Measurements from ENCODE around the gene TMEM151A. TPM values are rescaled to one million over a fixed set of nuclear protein-coding genes. Genes with fewer than 3 reads are reported as not detected.

Gene TMEM151A
- total RNA-seq: under 1 TPM in 2 of 4 donors, not detected in 2; 0.27 to 0.35 TPM

DNA sequence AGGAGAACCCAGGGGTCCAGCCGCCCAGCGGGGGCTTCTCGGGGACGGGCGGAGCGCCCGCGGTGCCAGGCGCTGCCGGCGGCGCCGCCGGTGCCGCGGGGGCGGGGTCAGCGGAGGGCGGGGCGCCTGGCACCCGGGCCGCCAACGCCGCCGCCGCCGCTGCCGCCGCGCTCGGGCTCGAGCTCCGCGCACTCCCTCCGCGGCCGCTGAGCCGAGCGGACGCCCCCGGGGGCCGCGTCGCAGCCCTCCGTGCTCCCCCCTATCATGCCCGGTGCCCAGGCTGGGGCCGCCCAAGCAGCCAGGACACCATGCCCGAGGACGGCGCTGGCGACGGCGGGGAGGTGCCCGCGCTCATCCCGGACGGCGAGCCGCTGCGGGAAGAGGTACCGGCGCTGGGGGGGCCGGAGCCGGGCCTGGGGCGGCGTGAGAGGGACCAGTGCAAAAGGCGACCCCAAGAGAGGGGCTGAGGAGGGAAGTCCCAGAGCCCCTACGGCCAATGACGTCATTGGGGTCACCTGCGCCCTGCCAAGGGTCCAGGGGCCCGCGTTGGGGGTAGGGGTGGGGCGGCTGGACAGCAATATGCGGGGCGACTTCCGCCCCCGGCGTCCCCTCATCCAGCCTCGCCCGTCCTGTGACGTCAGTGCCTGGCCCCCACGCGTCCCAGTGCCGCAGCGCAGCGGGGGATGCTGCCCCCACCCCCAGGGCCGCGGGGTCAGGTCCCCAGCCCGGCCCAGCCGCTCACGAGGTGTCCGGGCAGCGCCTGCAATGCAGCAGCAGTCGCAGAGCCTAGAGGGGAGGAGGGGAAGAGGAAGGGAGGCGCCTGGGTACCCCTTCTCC is at the start of gene TMEM151A:
TMEM151A (plus strand) TSS at position 189 of the 837 bp plus-strand sequence; CDS start at position 309, 120 bp downstream.
- no peaks in the 10 kb centered on the region for H3K9me3 ChIP-seq
- no peaks in the 10 kb centered on the region for H3K36me3 ChIP-seq
- H3K27ac ChIP-seq: no peak within 1 kb of the TSS
- peaks cover 0 to 10% of the 10 kb centered on the region in 2 donors for H3K27me3 ChIP-seq
- no peak for DNase-seq
- peak within 1 kb of the TSS; percentile 17 to 51 (median 49) for H3K4me3 ChIP-seq
- TF ChIP-seq POLR2A (IDR thresholded peaks at IDR 0.05): no peak
- TF ChIP-seq, protein P1, sequence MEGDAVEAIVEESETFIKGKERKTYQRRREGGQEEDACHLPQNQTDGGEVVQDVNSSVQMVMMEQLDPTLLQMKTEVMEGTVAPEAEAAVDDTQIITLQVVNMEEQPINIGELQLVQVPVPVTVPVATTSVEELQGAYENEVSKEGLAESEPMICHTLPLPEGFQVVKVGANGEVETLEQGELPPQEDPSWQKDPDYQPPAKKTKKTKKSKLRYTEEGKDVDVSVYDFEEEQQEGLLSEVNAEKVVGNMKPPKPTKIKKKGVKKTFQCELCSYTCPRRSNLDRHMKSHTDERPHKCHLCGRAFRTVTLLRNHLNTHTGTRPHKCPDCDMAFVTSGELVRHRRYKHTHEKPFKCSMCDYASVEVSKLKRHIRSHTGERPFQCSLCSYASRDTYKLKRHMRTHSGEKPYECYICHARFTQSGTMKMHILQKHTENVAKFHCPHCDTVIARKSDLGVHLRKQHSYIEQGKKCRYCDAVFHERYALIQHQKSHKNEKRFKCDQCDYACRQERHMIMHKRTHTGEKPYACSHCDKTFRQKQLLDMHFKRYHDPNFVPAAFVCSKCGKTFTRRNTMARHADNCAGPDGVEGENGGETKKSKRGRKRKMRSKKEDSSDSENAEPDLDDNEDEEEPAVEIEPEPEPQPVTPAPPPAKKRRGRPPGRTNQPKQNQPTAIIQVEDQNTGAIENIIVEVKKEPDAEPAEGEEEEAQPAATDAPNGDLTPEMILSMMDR (IDR thresholded peaks at IDR 0.05): no peak
- H3K4me1 ChIP-seq: peaks cover 0 to 29% (median 21%) of the 10 kb centered on the region in 4 donors

- Histone ChIP-seq H3K27ac (no peak overlapping the region), H3K4me3 (no peak overlapping the region), H3K9me3 (no peaks in the 10 kb centered on the region), H3K4me1 (no peaks in the 10 kb centered on the region), H3K36me3 (peaks cover 0 to 32% (median 0%) of the 10 kb centered on the region in 3 donors), H3K27me3 (no peaks in the 10 kb centered on the region)
- no peak for DNase-seq
- TF ChIP-seq, protein P1 (IDR thresholded peaks at IDR 0.05): no peak
- no peak for TF ChIP-seq POLR2A (IDR thresholded peaks at IDR 0.05)
These were observed 49.5 kb upstream of the TMEM151A start for GRCh38 chr11:66242095-66242765.

DNA sequence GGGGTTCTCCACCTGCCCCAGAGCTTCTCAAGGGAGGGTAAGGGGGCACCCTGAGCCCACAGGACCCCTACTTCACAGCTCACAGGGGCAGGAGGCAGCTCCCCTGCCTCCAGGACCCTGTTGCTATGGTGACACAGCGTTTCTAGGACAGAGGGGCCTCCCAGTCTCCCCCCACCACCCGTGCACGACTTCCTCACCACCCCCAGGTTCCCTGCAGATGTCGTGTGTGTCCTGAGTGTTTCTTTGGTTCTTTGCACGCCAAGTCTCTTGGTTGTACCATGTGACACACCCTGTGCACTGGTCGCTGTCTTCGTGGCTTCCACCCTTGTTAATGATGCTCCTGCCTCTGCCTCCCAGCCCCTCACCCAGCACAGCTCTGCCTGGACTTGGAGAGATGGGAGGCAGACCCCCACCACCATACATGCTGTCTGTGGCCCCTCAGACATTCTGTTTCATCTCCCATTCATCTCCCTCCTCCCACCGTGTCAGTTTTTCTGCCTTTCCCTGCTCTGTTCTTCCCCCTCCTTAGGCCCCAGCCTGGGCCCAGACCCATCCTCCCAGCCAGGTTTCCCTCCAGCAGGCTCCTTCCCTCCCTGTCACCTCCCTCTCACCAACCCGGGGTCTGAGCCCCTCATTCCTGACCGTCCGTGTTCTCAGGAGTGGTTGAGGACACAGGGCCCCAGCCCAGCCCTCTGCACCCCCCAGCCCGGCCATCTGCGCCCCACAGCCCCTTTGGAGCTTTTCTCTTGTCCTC is 47.7 kb upstream of the TMEM151A start:
- Histone ChIP-seq H3K4me1 (no peaks in the 10 kb centered on the region), H3K27ac (no peak overlapping the region), H3K4me3 (no peak overlapping the region), H3K9me3 (no peaks in the 10 kb centered on the region), H3K36me3 (peaks cover 0 to 27% (median 0%) of the 10 kb centered on the region in 3 donors), H3K27me3 (no peaks in the 10 kb centered on the region)
- TF ChIP-seq POLR2A (IDR thresholded peaks at IDR 0.05): no peak
- TF ChIP-seq, protein P1 (IDR thresholded peaks at IDR 0.05): no peak
- DNase-seq: no peak

- H3K4me1 ChIP-seq: no peaks in the 10 kb centered on the region
These were observed 44.4 kb upstream of the TMEM151A start for GRCh38 chr11:66247295-66247694.

GRCh38 chr11:66247801-66248200 is 43.9 kb upstream of the TMEM151A start:
- no peaks in the 10 kb centered on the region for H3K4me1 ChIP-seq
- H3K36me3 ChIP-seq: peaks cover 0 to 7% (median 0%) of the 10 kb centered on the region in 3 donors
- TF ChIP-seq, protein P1 (IDR thresholded peaks at IDR 0.05): no peak
- TF ChIP-seq POLR2A (IDR thresholded peaks at IDR 0.05): no peak
- no peak for DNase-seq
- H3K27ac ChIP-seq: no peak overlapping the region
- no peaks in the 10 kb centered on the region for H3K27me3 ChIP-seq
- no peak overlapping the region for H3K4me3 ChIP-seq
- H3K9me3 ChIP-seq: no peaks in the 10 kb centered on the region

More at GRCh38 chr11:66247295-66247694, 44.4 kb upstream of the TMEM151A start:
- H3K36me3 ChIP-seq: peaks cover 0 to 12% (median 0%) of the 10 kb centered on the region in 3 donors
- DNase-seq: no peak
- no peak overlapping the region for H3K27ac ChIP-seq
- TF ChIP-seq, protein P1 (IDR thresholded peaks at IDR 0.05): no peak
- no peak for TF ChIP-seq POLR2A (IDR thresholded peaks at IDR 0.05)
- no peak overlapping the region for H3K4me3 ChIP-seq
- H3K9me3 ChIP-seq: no peaks in the 10 kb centered on the region
- H3K27me3 ChIP-seq: no peaks in the 10 kb centered on the region

Measured in Peyer's patch (tissue), 4 donors.